H1 (cell line): ENCODE results near the gene CYP2C9. TPM values are rescaled to one million over a fixed set of nuclear protein-coding genes. Genes with fewer than 3 reads are reported as not detected.

Experiments
- CTCF ChIA-PET: fragments of 300-600 bp; sonication (Branson Sonifier 250); formaldehyde crosslinking; loops from one replicate; lab custom pipeline; 2021; ENCODE audit not compliant: partially characterized antibody; lab: Charles Lee
- POLR2A ChIA-PET: fragments of 300-600 bp; sonication (Branson Sonifier 250); formaldehyde crosslinking; loops from one replicate; lab custom pipeline; 2021; ENCODE audit warnings: inconsistent platforms; ENCODE audit not compliant: partially characterized antibody; lab: Charles Lee
- DNase-seq, 2 experiments: peaks; one replicate each; pipeline versions ENCODE4 v3.0.0 to v3.0.0-alpha.2; 2010 to 2022; ENCODE audit warnings: low spot score in 2 of 2, low read depth in 1 of 2, mixed read lengths in 1 of 2
- FAIRE-seq: peaks from 2 replicates; lab custom pipeline; 2011; peaks lifted over from hg19 to GRCh38; lab: Jason Lieb, UNC
- H2AFZ ChIP-seq: 2 replicates; pipeline ENCODE4 v1.8.1; 2012; ENCODE audit warnings: low read length, inconsistent platforms
- H2AK5ac ChIP-seq: 2 replicates; pipeline ENCODE4 v1.6.1; 2013; ENCODE audit warnings: low read depth, low read length
- H2BK120ac ChIP-seq: replicated peaks from 2 replicates; pipeline ENCODE3; 2013; ENCODE audit warnings: low read depth, low read length, inconsistent platforms
- H2BK12ac ChIP-seq: 2 replicates; pipeline ENCODE4 v1.6.1; 2013; ENCODE audit warnings: low read depth, low read length
- H2BK15ac ChIP-seq: 2 replicates; pipeline ENCODE4 v1.6.1; 2013; ENCODE audit warnings: low read length
- H2BK20ac ChIP-seq: 2 replicates; pipeline ENCODE4 v1.6.1; 2013; ENCODE audit warnings: low read length
- H2BK5ac ChIP-seq: 2 replicates; pipeline ENCODE4 v1.6.1; 2013; ENCODE audit warnings: low read depth, low read length
- H3K14ac ChIP-seq: 2 replicates; pipeline ENCODE4 v1.6.1; 2013; ENCODE audit warnings: inconsistent platforms; ENCODE audit not compliant: insufficient read length
- H3K18ac ChIP-seq: 2 replicates; pipeline ENCODE4 v1.6.1; 2013; ENCODE audit warnings: low read length; ENCODE audit errors: extremely low read depth
- H3K23ac ChIP-seq: 2 replicates; pipeline ENCODE4 v1.6.1; 2013; ENCODE audit warnings: inconsistent platforms; ENCODE audit not compliant: insufficient read length
- H3K23me2 ChIP-seq: 2 replicates; pipeline ENCODE4 v1.6.1; 2013; ENCODE audit warnings: low read depth, low read length
- H3K27ac ChIP-seq: 2 replicates; pipeline ENCODE4 v1.6.1; 2011; ENCODE audit warnings: low read depth, low read length, inconsistent platforms
- H3K27me3 ChIP-seq, 4 experiments: replicated peaks in 1 of 4; 1 replicate in 1 of 4; 2 replicates in 3 of 4; pipeline versions ENCODE4 v1.6.1 to v1.8.1; 2011 to 2013; ENCODE audit warnings: low read length in 3 of 4, mild to moderate bottlenecking in 3 of 4, inconsistent platforms in 2 of 4, mixed read lengths in 2 of 4, moderate library complexity in 1 of 4; ENCODE audit not compliant: control insufficient read depth in 3 of 4, insufficient read depth in 3 of 4; ENCODE audit errors: extremely low read depth in 1 of 4
- H3K36me3 ChIP-seq, 4 experiments: 2 replicates each; pipeline versions ENCODE4 v1.6.1 to v1.8.1; 2011 to 2013; ENCODE audit warnings: mild to moderate bottlenecking in 4 of 4, low read length in 3 of 4, moderate library complexity in 2 of 4, control low read depth in 1 of 4, inconsistent platforms in 1 of 4; ENCODE audit not compliant: insufficient read depth in 4 of 4, control insufficient read depth in 2 of 4
- H3K4ac ChIP-seq: replicated peaks from 2 replicates; pipeline ENCODE3; 2013; ENCODE audit warnings: low read length, low read depth, mixed read lengths, inconsistent platforms; ENCODE audit not compliant: insufficient read length
- H3K4me1 ChIP-seq, 4 experiments: replicated peaks in 1 of 4; 1 replicate in 1 of 4; 2 replicates in 3 of 4; pipeline versions ENCODE4 v1.6.1 to v1.8.1; 2011 to 2013; ENCODE audit warnings: low read length in 3 of 4, inconsistent platforms in 2 of 4, mixed read lengths in 1 of 4; ENCODE audit not compliant: insufficient read depth in 4 of 4, control insufficient read depth in 3 of 4
- H3K4me2 ChIP-seq, 2 experiments: 2 replicates each; pipeline versions ENCODE4 v1.6.1 to v1.8.1; 2011 to 2013; ENCODE audit warnings: low read depth in 2 of 2, low read length in 2 of 2, control low read depth in 1 of 2, inconsistent platforms in 1 of 2, mild to moderate bottlenecking in 1 of 2; ENCODE audit not compliant: insufficient read depth in 1 of 2
- H3K4me3 ChIP-seq, 4 experiments: fragments of 200-600, 300-600 bp in 1 of 4; sonication (generic), shearing (Covaris generic), sonication (Bioruptor Twin) in 1 of 4; 2 replicates each; pipeline versions ENCODE4 v1.5.1 to v1.8.1; 2011 to 2016; ENCODE audit warnings: low read length in 4 of 4, low read depth in 3 of 4, control low read depth in 2 of 4, inconsistent platforms in 2 of 4, mild to moderate bottlenecking in 2 of 4, mixed read lengths in 1 of 4, moderate library complexity in 1 of 4; ENCODE audit not compliant: insufficient read depth in 2 of 4; ENCODE audit errors: extremely low read depth in 1 of 4
- H3K56ac ChIP-seq: replicated peaks from 2 replicates; pipeline ENCODE3; 2013; ENCODE audit warnings: low read depth, mild to moderate bottlenecking, mixed read lengths, low read length, inconsistent platforms; ENCODE audit not compliant: insufficient read length
- H3K79me1 ChIP-seq: 2 replicates; pipeline ENCODE4 v1.6.1; 2013; ENCODE audit warnings: low read depth, low read length, control low read depth
- H3K79me2 ChIP-seq, 2 experiments: 2 replicates each; pipeline versions ENCODE4 v1.6.1 to v1.8.1; 2012 to 2013; ENCODE audit warnings: low read length in 2 of 2, mild to moderate bottlenecking in 2 of 2, inconsistent platforms in 1 of 2; ENCODE audit not compliant: insufficient read depth in 2 of 2, control insufficient read depth in 1 of 2
- H3K9ac ChIP-seq, 4 experiments: replicated peaks in 1 of 4; 1 replicate in 1 of 4; 2 replicates in 3 of 4; pipeline versions ENCODE4 v1.6.1 to v1.8.1; 2011 to 2013; ENCODE audit warnings: low read depth in 3 of 4, low read length in 3 of 4, control low read depth in 2 of 4, mild to moderate bottlenecking in 2 of 4, moderate library complexity in 2 of 4, inconsistent platforms in 1 of 4; ENCODE audit errors: extremely low read depth in 1 of 4
- H3K9me3 ChIP-seq, 2 experiments: 2 replicates each; pipeline versions ENCODE4 v1.6.1 to v1.8.1; 2012 to 2013; ENCODE audit warnings: mild to moderate bottlenecking in 2 of 2, moderate library complexity in 2 of 2, control low read depth in 1 of 2, inconsistent platforms in 1 of 2, low read depth in 1 of 2, low read length in 1 of 2, mixed read lengths in 1 of 2; ENCODE audit not compliant: insufficient read depth in 2 of 2
- H4K20me1 ChIP-seq, 2 experiments: replicated peaks in 1 of 2; 2 replicates each; pipeline versions ENCODE3 to v1.8.1; 2011 to 2013; ENCODE audit warnings: inconsistent platforms in 2 of 2, low read length in 2 of 2, mild to moderate bottlenecking in 1 of 2; ENCODE audit not compliant: insufficient read depth in 2 of 2, control insufficient read depth in 1 of 2
- H4K5ac ChIP-seq: 2 replicates; pipeline ENCODE4 v1.6.1; 2013; ENCODE audit warnings: low read length, low read depth, mixed read lengths, inconsistent platforms; ENCODE audit not compliant: insufficient read length
- H4K8ac ChIP-seq: 2 replicates; pipeline ENCODE4 v1.8.0; 2013; ENCODE audit warnings: mild to moderate bottlenecking, moderate library complexity, low read length, inconsistent platforms; ENCODE audit not compliant: insufficient read depth; ENCODE audit errors: extremely low read depth
- H4K91ac ChIP-seq: replicated peaks from 2 replicates; pipeline ENCODE3; 2013; ENCODE audit warnings: low read length, mixed read lengths, inconsistent platforms; ENCODE audit not compliant: insufficient read length
- BRCA1 ChIP-seq: IDR thresholded peaks from 2 replicates; pipeline ENCODE4 v1.6.1; 2012; ENCODE audit warnings: low read depth, low read length, improper control_type of control experiment
- CHD2 ChIP-seq: IDR thresholded peaks from 2 replicates; pipeline ENCODE4 v1.6.1; 2012; ENCODE audit warnings: low read length, improper control_type of control experiment
- NRF1 ChIP-seq: IDR thresholded peaks from 2 replicates; pipeline ENCODE4 v1.6.1; 2011; ENCODE audit warnings: mild to moderate bottlenecking, low read depth, low read length, improper control_type of control experiment
- SP1 ChIP-seq: IDR thresholded peaks from 2 replicates; pipeline ENCODE4 v1.6.1; 2011; ENCODE audit warnings: low read depth, low read length
- TAF1 ChIP-seq: IDR thresholded peaks from 2 replicates; pipeline ENCODE4 v1.6.1; 2011; ENCODE audit warnings: mild to moderate bottlenecking, low read depth, low read length
- TCF12 ChIP-seq: IDR thresholded peaks from 2 replicates; pipeline ENCODE4 v1.6.1; 2011; ENCODE audit warnings: low read depth, mild to moderate bottlenecking, low read length
- polyA plus RNA-seq, 7 experiments: library from polyadenylated mRNA; depleted of rRNA in 3 of 7; stranded (reverse) in 5 of 7; unstranded in 2 of 7; fragments of >200 nt in 5 of 7; fragments of 200-250 nt in 2 of 7; gene quantifications; 1 replicate in 5 of 7; 2 replicates in 1 of 7; 4 replicates in 1 of 7; pipeline versions ENCODE4 v1.2.1 to v1.2.3, GENCODE V29; 2011 to 2013; ENCODE audit warnings: missing spikeins in 2 of 7, mixed read lengths in 2 of 7
- total RNA-seq: library from RNA; stranded (reverse); fragmentation: NEBNext Ultra II Directional; extraction: Animal tissue kit (Norgen Biotek cat#: 25700); gene quantifications from 2 replicates; pipeline ENCODE4 v1.2.1, GENCODE V29; 2021

The CYP2C9 gene
- total and polyA plus RNA-seq, 2 of the 8 experiments (the other 6 are each of a cell fraction or from before 2014, with no cell fraction given) = 0.03 TPM; not detected in 1

- Histone ChIP-seq H2AK5ac (no peak overlapping the region), H3K56ac (no peak overlapping the region), H3K79me1 (no peaks in the 10 kb centered on the region), H3K23ac (no peak overlapping the region), H3K14ac (no peak overlapping the region), H2BK20ac (no peak overlapping the region), H3K9me3 (no peaks in the 10 kb centered on the region), H4K20me1 (no peaks in the 10 kb centered on the region), H4K5ac (no peak overlapping the region), H3K4me1 (no peaks in the 10 kb centered on the region), H2BK12ac (no peak overlapping the region), H3K9ac (no peak overlapping the region), H2BK15ac (no peak overlapping the region), H3K23me2 (no peaks in the 10 kb centered on the region), H3K27me3 (no peaks in the 10 kb centered on the region), H3K79me2 (no peaks in the 10 kb centered on the region), H2BK120ac (no peak overlapping the region), H2BK5ac (no peak overlapping the region), H3K4me3 (no peak overlapping the region), H4K8ac (no peak overlapping the region), H3K4ac (no peak overlapping the region), H2AFZ (no peak overlapping the region), H3K27ac (no peak overlapping the region), H3K4me2 (no peak overlapping the region), H3K36me3 (no peaks in the 10 kb centered on the region), H4K91ac (no peak overlapping the region), H3K18ac (no peak overlapping the region)
- ChIA-PET CTCF (interaction anchor here (0.9 kb wide), 1 partner anchor 122 kb away, joined by 3 read pairs; no protein-coding TSS in a partner anchor), POLR2A (no interaction called here)
- FAIRE-seq (no peak), DNase-seq (no peak)
- no peak for TF ChIP-seq SP1
- TF ChIP-seq TAF1 = no peak
- no peak for TF ChIP-seq BRCA1
- no peak for TF ChIP-seq NRF1
- no peak for TF ChIP-seq CHD2
- TF ChIP-seq TCF12 = no peak
Observed at GRCh38 chr10:94916423-94916822, 22.0 kb upstream of the CYP2C9 start.
